ENCODE data around the gene DICER1.

The DICER1 gene

DNA sequence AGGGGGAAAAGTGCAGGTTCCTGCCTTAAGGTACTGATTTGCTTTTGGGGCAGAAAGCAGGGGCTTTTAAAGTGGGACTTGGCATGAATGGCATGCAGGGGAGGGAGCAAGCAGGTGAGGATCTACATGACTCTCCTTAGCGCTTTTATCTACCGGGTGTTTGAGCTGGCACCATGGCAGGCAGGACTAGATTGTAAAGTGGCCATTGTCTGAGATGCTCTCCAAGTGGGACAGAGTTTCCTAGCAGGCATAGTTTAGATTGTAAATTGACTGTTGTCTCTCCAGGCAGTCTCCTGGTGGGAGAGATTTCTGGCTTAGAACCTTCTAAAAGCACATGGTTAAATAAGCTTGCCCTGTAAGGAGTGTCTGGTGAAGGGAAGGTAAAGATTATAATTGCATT is 5.3 kb upstream of the DICER1 start:
- no peak for TF ChIP-seq EZH2 (optimal IDR thresholded peaks at IDR 0.05; ENCODE audit: low read depth, low read length)
- no peak for TF ChIP-seq EZH2phosphoT487 (IDR thresholded peaks at IDR 0.05; ENCODE audit: low read length)
- TF ChIP-seq, protein P1, sequence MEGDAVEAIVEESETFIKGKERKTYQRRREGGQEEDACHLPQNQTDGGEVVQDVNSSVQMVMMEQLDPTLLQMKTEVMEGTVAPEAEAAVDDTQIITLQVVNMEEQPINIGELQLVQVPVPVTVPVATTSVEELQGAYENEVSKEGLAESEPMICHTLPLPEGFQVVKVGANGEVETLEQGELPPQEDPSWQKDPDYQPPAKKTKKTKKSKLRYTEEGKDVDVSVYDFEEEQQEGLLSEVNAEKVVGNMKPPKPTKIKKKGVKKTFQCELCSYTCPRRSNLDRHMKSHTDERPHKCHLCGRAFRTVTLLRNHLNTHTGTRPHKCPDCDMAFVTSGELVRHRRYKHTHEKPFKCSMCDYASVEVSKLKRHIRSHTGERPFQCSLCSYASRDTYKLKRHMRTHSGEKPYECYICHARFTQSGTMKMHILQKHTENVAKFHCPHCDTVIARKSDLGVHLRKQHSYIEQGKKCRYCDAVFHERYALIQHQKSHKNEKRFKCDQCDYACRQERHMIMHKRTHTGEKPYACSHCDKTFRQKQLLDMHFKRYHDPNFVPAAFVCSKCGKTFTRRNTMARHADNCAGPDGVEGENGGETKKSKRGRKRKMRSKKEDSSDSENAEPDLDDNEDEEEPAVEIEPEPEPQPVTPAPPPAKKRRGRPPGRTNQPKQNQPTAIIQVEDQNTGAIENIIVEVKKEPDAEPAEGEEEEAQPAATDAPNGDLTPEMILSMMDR (IDR thresholded peaks at IDR 0.05; ENCODE audit: low read length): no peak
- Histone ChIP-seq H3K27ac (ENCODE audit: low read length) (no peak overlapping the region), H3K27me3 (replicated peaks; ENCODE audit: insufficient read depth, low read length) (no peaks in the 10 kb centered on the region), H3K36me3 (replicated peaks; ENCODE audit: insufficient read depth, low read length) (no peaks in the 10 kb centered on the region), H3K4me1 (ENCODE audit: low read length) (no peaks in the 10 kb centered on the region), H3K9ac (ENCODE audit: low read length) (no peak overlapping the region), H3K4me2 (ENCODE audit: low read depth, low read length) (no peak overlapping the region), H2AFZ (ENCODE audit: low read length) (no peak overlapping the region), H3K9me3 (replicated peaks; ENCODE audit: insufficient read depth, low read length) (no peaks in the 10 kb centered on the region), H4K20me1 (ENCODE audit: insufficient read depth, low read length) (no peaks in the 10 kb centered on the region), H3F3A (ENCODE audit: insufficient read depth, low read length) (no peaks in the 10 kb centered on the region), H3K4me3 (ENCODE audit: low read length) (no peak overlapping the region), H3K79me2 (ENCODE audit: low read length) (no peaks in the 10 kb centered on the region), H3K9me2 (replicated peaks; ENCODE audit: insufficient read depth, low read length) (no peaks in the 10 kb centered on the region)
- DNase-seq: no peak

DNA sequence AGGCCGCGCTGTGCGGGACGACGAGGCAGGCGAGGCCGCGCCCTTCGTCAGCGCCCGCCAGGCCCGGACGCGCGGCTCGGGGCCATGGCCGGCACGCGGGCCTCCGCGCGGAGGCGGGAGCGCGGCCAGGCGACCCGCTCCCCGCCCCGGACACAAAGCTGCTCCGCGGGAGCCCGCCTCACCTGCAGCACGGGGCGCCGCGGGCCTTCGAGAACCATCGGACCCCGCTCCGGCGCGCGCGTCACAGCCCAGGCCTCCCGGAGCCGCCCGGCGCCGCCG is 342 bp downstream of the DICER1 start:
- Histone ChIP-seq H3F3A (ENCODE audit: insufficient read depth, low read length) (no peaks in the 10 kb centered on the region), H3K9me3 (replicated peaks; ENCODE audit: insufficient read depth, low read length) (no peaks in the 10 kb centered on the region), H3K27ac (ENCODE audit: low read length) (no peak overlapping the region), H3K36me3 (replicated peaks; ENCODE audit: insufficient read depth, low read length) (no peaks in the 10 kb centered on the region), H3K27me3 (replicated peaks; ENCODE audit: insufficient read depth, low read length) (no peaks in the 10 kb centered on the region), H3K79me2 (ENCODE audit: low read length) (peaks cover 48% of the 10 kb centered on the region), H3K9me2 (replicated peaks; ENCODE audit: insufficient read depth, low read length) (no peaks in the 10 kb centered on the region), H3K4me3 (ENCODE audit: low read length) (peak overlapping the region; percentile 72; the same call in 1 of the 2 replicates), H4K20me1 (ENCODE audit: insufficient read depth, low read length) (no peaks in the 10 kb centered on the region), H3K4me1 (ENCODE audit: low read length) (no peaks in the 10 kb centered on the region; the same call in 1 of the 2 replicates), H3K4me2 (ENCODE audit: low read depth, low read length) (no peak overlapping the region), H2AFZ (ENCODE audit: low read length) (no peak overlapping the region), H3K9ac (ENCODE audit: low read length) (peak overlapping the region; percentile 73)
- no peak for DNase-seq
- TF ChIP-seq, protein P1 (IDR thresholded peaks at IDR 0.05; ENCODE audit: low read length): no peak
- TF ChIP-seq EZH2phosphoT487 (IDR thresholded peaks at IDR 0.05; ENCODE audit: low read length) (no peak), EZH2 (optimal IDR thresholded peaks at IDR 0.05; ENCODE audit: low read depth, low read length) (no peak)

DNA sequence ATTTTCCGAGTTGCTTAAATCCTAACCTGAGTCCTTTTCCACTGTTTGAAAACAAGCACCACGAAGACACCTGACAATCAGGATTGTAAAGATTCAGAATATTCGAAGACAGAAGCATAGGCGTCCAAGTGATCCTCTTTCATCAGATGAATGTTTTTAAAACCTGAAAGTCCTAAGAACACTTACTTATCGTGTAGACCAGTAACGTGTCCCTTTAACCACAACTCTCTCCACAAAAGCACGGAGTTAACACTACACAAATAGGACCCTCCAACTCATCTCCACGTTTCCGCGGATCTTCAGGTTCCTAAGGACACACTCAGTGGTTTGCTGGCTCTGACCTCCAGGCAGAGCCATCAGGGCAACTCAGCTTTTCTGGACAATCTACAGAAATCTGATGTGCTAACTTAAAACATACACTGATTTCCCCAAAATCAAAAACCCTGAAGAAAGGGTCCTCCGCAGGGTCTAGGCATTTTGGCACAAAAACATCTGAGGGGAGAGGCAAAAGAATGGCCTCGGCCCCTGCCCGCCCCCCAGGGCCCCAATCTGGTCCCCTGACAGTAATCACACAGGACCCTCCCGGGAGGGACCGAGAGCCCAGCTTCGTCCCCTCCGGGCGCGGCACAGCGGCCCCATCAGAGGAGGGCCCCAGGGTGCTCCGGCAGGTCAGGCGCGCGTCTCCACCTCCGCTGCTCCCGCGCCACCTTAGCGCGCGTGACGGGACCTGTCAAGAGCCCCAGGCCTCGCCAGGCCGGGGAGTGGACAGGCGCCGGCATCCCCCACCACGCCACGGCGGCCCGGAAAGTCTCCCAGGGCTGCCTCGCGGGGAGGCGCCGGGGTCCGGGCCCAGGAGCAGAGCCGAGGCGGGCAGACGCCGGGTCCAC is 925 bp downstream of the DICER1 start:
- Histone ChIP-seq H3K4me1 (ENCODE audit: low read length) (no peaks in the 10 kb centered on the region; the same call in 1 of the 2 replicates), H3K9ac (ENCODE audit: low read length) (peak overlapping the region; percentile 73), H3F3A (ENCODE audit: insufficient read depth, low read length) (no peaks in the 10 kb centered on the region), H3K9me2 (replicated peaks; ENCODE audit: insufficient read depth, low read length) (no peaks in the 10 kb centered on the region), H2AFZ (ENCODE audit: low read length) (no peak overlapping the region), H3K27me3 (replicated peaks; ENCODE audit: insufficient read depth, low read length) (no peaks in the 10 kb centered on the region), H3K9me3 (replicated peaks; ENCODE audit: insufficient read depth, low read length) (no peaks in the 10 kb centered on the region), H3K4me3 (ENCODE audit: low read length) (peak overlapping the region; percentile 72), H3K27ac (ENCODE audit: low read length) (no peak overlapping the region), H4K20me1 (ENCODE audit: insufficient read depth, low read length) (no peaks in the 10 kb centered on the region), H3K36me3 (replicated peaks; ENCODE audit: insufficient read depth, low read length) (no peaks in the 10 kb centered on the region), H3K4me2 (ENCODE audit: low read depth, low read length) (peak overlapping the region; percentile 88), H3K79me2 (ENCODE audit: low read length) (peaks cover 53% of the 10 kb centered on the region)
- TF ChIP-seq, protein P1 (IDR thresholded peaks at IDR 0.05; ENCODE audit: low read length): no peak
- TF ChIP-seq EZH2phosphoT487 (IDR thresholded peaks at IDR 0.05; ENCODE audit: low read length): no peak
- TF ChIP-seq EZH2 (optimal IDR thresholded peaks at IDR 0.05; ENCODE audit: low read depth, low read length): no peak
- peak; percentile 7 for DNase-seq

Measured in MM.1S (cell line).